Loucy (cell line): ENCODE measurements around the gene CFAP20DC.

Experiments used
- EZH2phosphoT487 ChIP-seq: fragments of 200-600 bp; IDR thresholded peaks from 2 replicates; pipeline ENCODE4 v1.6.1; 2018; ENCODE audit warnings: antibody characterized with exemption, mild to moderate bottlenecking, moderate library complexity, borderline replicate concordance
- TF ChIP-seq, protein P1 (sequence below): fragments of 200-600 bp; sonication (generic); conservative IDR thresholded peaks from 2 replicates; pipeline ENCODE4 v1.5.1; 2014; ENCODE audit warnings: mild to moderate bottlenecking, antibody characterized with exemption, low read length

DNA sequence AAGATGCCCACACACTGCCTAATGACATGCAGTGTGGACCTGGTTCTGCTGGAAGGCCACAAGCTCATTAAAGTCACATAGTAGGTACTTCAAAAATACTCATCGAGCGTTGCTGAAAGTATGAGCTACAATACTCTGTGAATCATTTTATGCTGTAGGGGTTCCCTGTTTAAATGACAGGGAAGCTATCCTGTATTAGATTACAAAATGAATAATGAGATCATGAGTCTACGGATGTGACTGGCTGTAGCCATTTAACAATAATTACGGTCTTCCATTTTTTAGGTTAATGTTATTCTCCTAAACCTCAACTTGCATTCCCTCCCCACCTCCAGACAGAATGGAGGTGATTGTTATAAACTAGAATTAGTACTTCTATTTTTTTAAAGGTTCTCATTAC is 255.1 kb downstream of the CFAP20DC start:
- TF ChIP-seq, protein P1, sequence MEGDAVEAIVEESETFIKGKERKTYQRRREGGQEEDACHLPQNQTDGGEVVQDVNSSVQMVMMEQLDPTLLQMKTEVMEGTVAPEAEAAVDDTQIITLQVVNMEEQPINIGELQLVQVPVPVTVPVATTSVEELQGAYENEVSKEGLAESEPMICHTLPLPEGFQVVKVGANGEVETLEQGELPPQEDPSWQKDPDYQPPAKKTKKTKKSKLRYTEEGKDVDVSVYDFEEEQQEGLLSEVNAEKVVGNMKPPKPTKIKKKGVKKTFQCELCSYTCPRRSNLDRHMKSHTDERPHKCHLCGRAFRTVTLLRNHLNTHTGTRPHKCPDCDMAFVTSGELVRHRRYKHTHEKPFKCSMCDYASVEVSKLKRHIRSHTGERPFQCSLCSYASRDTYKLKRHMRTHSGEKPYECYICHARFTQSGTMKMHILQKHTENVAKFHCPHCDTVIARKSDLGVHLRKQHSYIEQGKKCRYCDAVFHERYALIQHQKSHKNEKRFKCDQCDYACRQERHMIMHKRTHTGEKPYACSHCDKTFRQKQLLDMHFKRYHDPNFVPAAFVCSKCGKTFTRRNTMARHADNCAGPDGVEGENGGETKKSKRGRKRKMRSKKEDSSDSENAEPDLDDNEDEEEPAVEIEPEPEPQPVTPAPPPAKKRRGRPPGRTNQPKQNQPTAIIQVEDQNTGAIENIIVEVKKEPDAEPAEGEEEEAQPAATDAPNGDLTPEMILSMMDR: no peak
- no peak for TF ChIP-seq EZH2phosphoT487
